ENCODE data around the gene AIP. TPM values are rescaled to one million over a fixed set of nuclear protein-coding genes. Genes with fewer than 3 reads are reported as not detected.

AIP gene
- total RNA-seq, 1 experiment from 2014 or later: 61.0 TPM

DNA sequence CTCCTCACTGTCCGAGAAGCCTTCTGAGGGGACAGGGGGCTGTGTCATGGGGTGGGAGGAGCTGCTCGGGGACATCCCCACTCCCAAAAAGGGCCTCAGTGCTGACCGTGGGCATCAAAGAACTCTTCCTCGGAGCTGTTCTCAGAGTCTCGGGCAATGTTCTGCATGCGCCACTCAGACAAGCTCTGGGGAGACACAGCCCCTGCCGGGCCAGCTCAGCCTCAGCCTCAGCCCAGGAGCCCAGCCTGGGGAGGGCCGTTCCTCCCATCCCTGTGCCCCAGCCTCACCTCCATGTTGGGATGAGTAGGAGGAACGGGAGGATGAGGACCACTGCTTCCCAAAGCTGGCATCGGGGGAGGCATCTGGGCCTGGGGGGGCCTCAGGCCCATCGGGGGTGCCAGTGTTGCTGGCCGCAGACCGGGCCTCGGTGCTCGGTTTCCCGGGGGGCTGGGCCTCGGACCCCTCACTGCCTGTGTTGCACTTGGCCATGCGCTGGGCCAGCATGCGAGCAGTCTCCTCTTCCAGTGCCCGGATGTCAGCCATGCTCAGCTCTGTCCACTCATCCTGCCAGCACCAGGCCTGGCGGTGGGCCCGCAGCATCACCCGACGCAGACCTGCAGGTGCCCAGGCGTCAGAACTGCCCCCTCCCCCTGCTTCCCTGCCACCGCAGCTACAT lies 17.1 kb downstream of the AIP start:
- Histone ChIP-seq H3K79me2 (ENCODE audit: insufficient read depth, low read length) (peaks cover 18% of the 10 kb centered on the region), H3K4me3 (replicated peaks in 1 of 2; ENCODE audit: low read depth in 1 of 2, low read length in 2 of 2) (no peak overlapping the region), H3K27me3 (ENCODE audit: insufficient read depth, low read length) (no peaks in the 10 kb centered on the region), H3K9ac (ENCODE audit: low read length) (no peak overlapping the region), H3K9me2 (ENCODE audit: insufficient read depth) (no peaks in the 10 kb centered on the region), H3K27ac (ENCODE audit: low read depth, low read length) (no peak overlapping the region), H3K4me1 (ENCODE audit: control insufficient read depth in 1 of 2, insufficient read depth in 2 of 2, low read length in 2 of 2) (peaks cover 8% of the 10 kb centered on the region in 2 experiments), H4K20me1 (ENCODE audit: insufficient read depth) (no peaks in the 10 kb centered on the region), H3K36me3 (ENCODE audit: control insufficient read depth in 1 of 2, insufficient read depth in 2 of 2, low read length in 2 of 2) (peaks cover 10 to 13% of the 10 kb centered on the region in 2 experiments), H2AFZ (ENCODE audit: low read depth, low read length, poor library complexity, severe bottlenecking) (no peak overlapping the region), H3K4me2 (ENCODE audit: low read length) (no peak overlapping the region), H3K9me3 (ENCODE audit: control insufficient read depth in 1 of 2, insufficient read depth in 1 of 2, low read depth in 1 of 2, low read length in 2 of 2) (no peaks in the 10 kb centered on the region)
- ATAC-seq (no peak), DNase-seq (ENCODE audit: low read depth, low spot score) (no peak)
- CTCF ChIA-PET: no interaction called here
- TF ChIP-seq POLR2A (IDR thresholded peaks at IDR 0.05; ENCODE audit: borderline replicate concordance, extremely low read depth, insufficient read depth, insufficient read length): no peak
- no peak for TF ChIP-seq EGR1 (IDR thresholded peaks at IDR 0.05; ENCODE audit: low read depth)
- TF ChIP-seq, protein P1, sequence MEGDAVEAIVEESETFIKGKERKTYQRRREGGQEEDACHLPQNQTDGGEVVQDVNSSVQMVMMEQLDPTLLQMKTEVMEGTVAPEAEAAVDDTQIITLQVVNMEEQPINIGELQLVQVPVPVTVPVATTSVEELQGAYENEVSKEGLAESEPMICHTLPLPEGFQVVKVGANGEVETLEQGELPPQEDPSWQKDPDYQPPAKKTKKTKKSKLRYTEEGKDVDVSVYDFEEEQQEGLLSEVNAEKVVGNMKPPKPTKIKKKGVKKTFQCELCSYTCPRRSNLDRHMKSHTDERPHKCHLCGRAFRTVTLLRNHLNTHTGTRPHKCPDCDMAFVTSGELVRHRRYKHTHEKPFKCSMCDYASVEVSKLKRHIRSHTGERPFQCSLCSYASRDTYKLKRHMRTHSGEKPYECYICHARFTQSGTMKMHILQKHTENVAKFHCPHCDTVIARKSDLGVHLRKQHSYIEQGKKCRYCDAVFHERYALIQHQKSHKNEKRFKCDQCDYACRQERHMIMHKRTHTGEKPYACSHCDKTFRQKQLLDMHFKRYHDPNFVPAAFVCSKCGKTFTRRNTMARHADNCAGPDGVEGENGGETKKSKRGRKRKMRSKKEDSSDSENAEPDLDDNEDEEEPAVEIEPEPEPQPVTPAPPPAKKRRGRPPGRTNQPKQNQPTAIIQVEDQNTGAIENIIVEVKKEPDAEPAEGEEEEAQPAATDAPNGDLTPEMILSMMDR (IDR thresholded peaks at IDR 0.05 in 2 of 3, conservative IDR thresholded peaks at IDR 0.05 in 1 of 3; ENCODE audit: borderline replicate concordance in 1 of 3, insufficient read depth in 1 of 3, low read depth in 2 of 3, low read length in 2 of 3): no peak
- no peak for TF ChIP-seq SIN3A (IDR thresholded peaks at IDR 0.05; ENCODE audit: low read depth)
- TF ChIP-seq YY1 (IDR thresholded peaks at IDR 0.05; ENCODE audit: extremely low read depth, insufficient replicate concordance, low read depth, low read length): no peak
- TF ChIP-seq CEBPB (IDR thresholded peaks at IDR 0.05; ENCODE audit: low read depth): no peak
- TF ChIP-seq SP1 (IDR thresholded peaks at IDR 0.05; ENCODE audit: low read depth): no peak
- no peak for TF ChIP-seq JUND (IDR thresholded peaks at IDR 0.05)
- TF ChIP-seq FOSL1 (IDR thresholded peaks at IDR 0.05; ENCODE audit: low read depth): no peak
- TF ChIP-seq RAD21 (IDR thresholded peaks at IDR 0.05; ENCODE audit: low read depth): no peak
- TF ChIP-seq TCF7L2 (IDR thresholded peaks at IDR 0.05; ENCODE audit: borderline replicate concordance, extremely low read depth, insufficient read depth, insufficient read length): no peak
- TF ChIP-seq ELF1 (IDR thresholded peaks at IDR 0.05; ENCODE audit: borderline replicate concordance, low read depth): no peak
- TF ChIP-seq, protein P2, sequence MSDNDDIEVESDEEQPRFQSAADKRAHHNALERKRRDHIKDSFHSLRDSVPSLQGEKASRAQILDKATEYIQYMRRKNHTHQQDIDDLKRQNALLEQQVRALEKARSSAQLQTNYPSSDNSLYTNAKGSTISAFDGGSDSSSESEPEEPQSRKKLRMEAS (IDR thresholded peaks at IDR 0.05): no peak
- TF ChIP-seq, protein P3, sequence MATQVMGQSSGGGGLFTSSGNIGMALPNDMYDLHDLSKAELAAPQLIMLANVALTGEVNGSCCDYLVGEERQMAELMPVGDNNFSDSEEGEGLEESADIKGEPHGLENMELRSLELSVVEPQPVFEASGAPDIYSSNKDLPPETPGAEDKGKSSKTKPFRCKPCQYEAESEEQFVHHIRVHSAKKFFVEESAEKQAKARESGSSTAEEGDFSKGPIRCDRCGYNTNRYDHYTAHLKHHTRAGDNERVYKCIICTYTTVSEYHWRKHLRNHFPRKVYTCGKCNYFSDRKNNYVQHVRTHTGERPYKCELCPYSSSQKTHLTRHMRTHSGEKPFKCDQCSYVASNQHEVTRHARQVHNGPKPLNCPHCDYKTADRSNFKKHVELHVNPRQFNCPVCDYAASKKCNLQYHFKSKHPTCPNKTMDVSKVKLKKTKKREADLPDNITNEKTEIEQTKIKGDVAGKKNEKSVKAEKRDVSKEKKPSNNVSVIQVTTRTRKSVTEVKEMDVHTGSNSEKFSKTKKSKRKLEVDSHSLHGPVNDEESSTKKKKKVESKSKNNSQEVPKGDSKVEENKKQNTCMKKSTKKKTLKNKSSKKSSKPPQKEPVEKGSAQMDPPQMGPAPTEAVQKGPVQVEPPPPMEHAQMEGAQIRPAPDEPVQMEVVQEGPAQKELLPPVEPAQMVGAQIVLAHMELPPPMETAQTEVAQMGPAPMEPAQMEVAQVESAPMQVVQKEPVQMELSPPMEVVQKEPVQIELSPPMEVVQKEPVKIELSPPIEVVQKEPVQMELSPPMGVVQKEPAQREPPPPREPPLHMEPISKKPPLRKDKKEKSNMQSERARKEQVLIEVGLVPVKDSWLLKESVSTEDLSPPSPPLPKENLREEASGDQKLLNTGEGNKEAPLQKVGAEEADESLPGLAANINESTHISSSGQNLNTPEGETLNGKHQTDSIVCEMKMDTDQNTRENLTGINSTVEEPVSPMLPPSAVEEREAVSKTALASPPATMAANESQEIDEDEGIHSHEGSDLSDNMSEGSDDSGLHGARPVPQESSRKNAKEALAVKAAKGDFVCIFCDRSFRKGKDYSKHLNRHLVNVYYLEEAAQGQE (IDR thresholded peaks at IDR 0.05; ENCODE audit: low read depth): no peak
- TF ChIP-seq, protein P4, sequence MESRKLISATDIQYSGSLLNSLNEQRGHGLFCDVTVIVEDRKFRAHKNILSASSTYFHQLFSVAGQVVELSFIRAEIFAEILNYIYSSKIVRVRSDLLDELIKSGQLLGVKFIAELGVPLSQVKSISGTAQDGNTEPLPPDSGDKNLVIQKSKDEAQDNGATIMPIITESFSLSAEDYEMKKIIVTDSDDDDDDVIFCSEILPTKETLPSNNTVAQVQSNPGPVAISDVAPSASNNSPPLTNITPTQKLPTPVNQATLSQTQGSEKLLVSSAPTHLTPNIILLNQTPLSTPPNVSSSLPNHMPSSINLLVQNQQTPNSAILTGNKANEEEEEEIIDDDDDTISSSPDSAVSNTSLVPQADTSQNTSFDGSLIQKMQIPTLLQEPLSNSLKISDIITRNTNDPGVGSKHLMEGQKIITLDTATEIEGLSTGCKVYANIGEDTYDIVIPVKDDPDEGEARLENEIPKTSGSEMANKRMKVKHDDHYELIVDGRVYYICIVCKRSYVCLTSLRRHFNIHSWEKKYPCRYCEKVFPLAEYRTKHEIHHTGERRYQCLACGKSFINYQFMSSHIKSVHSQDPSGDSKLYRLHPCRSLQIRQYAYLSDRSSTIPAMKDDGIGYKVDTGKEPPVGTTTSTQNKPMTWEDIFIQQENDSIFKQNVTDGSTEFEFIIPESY (IDR thresholded peaks at IDR 0.05; ENCODE audit: extremely low read depth, insufficient replicate concordance, low read length): no peak
- POLR2A ChIA-PET: no interaction called here
- intact Hi-C loops (cut with micrococcal nuclease): no loop called here
- RAD21 ChIA-PET (ENCODE audit: low non-redundant PET in 1 of 2, low total read pairs in 2 of 2, uncharacterized antibody in 2 of 2, unreplicated experiment in 2 of 2): no interaction called here
- BruUV-seq (replicated peaks): no TSS peak

Data from HCT116 (cell line).